Kidney epithelial cell (primary cell): ENCODE results near the gene ZBTB44. TPM values are rescaled to one million over a fixed set of nuclear protein-coding genes. Genes with fewer than 3 reads are reported as not detected.
A peak's percentile ranks its signal among the peaks of the same experiment; 100 is the strongest.

Source experiments
- DNase-seq: peaks from one replicate; pipeline ENCODE4 v3.0.0-alpha.2; 2010; ENCODE audit warnings: low read depth
- H3K27me3 ChIP-seq: 2 replicates; pipeline ENCODE4 v1.6.0; 2011; ENCODE audit warnings: low read length; ENCODE audit not compliant: control insufficient read depth, insufficient read depth
- H3K36me3 ChIP-seq: 2 replicates; pipeline ENCODE4 v1.5.1; 2011; ENCODE audit warnings: low read length; ENCODE audit not compliant: control insufficient read depth, insufficient read depth
- H3K4me3 ChIP-seq: 2 replicates; pipeline ENCODE4 v1.5.1; 2011; ENCODE audit warnings: low read depth, mild to moderate bottlenecking, control low read depth, low read length
- total RNA-seq: library from RNA; depleted of rRNA; stranded (reverse); fragments of >200 nt; gene quantifications from 2 replicates; pipeline ENCODE4 v1.2.3, GENCODE V29; 2015
- TF ChIP-seq, protein P1 (sequence below): IDR thresholded peaks from 2 replicates; pipeline ENCODE4 v1.5.1; 2011; ENCODE audit warnings: mild to moderate bottlenecking, moderate library complexity, low read length, control low read depth, inconsistent platforms; ENCODE audit not compliant: insufficient read depth, poor library complexity, severe bottlenecking

ZBTB44 gene
- total RNA-seq, 1 donor from 2014 or later: 18.8 TPM

DNA sequence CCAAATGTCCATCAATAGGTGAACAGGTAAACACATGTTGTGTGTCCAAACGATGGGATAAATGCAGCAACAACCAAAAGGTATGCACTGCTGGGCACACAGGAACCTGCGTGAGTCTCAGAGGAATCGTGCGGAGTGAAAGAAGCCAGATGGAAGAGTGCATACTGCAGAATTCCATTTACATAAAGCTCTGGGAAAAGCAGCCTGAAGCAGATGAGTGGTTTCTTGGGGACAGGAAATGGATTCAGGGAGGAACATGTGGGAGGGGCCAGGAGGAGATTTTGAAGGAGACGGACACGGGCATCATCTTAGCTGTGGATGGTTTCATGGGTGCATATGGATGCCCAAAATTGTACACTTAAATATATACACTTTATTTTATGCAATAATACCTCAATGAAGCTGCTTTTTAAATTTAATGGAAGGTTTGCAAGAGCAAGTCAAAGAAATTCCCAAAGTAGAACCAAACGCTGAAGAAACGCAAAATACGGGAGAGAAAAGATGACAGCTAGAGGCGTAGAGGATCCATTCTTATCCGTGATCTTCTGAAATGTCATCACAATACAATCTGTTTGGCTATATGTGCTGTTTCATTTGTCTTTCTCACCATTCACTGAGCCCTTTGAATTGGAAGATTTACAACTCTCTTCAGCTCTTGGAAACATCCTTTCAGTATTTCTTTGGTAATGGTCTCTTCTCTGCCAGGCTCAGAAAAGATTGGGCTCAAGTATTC lies 130.7 kb downstream of the ZBTB44 start:
- no peak overlapping the region for H3K4me3 ChIP-seq
- DNase-seq: no peak
- TF ChIP-seq, protein P1, sequence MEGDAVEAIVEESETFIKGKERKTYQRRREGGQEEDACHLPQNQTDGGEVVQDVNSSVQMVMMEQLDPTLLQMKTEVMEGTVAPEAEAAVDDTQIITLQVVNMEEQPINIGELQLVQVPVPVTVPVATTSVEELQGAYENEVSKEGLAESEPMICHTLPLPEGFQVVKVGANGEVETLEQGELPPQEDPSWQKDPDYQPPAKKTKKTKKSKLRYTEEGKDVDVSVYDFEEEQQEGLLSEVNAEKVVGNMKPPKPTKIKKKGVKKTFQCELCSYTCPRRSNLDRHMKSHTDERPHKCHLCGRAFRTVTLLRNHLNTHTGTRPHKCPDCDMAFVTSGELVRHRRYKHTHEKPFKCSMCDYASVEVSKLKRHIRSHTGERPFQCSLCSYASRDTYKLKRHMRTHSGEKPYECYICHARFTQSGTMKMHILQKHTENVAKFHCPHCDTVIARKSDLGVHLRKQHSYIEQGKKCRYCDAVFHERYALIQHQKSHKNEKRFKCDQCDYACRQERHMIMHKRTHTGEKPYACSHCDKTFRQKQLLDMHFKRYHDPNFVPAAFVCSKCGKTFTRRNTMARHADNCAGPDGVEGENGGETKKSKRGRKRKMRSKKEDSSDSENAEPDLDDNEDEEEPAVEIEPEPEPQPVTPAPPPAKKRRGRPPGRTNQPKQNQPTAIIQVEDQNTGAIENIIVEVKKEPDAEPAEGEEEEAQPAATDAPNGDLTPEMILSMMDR: no peak
- H3K36me3 ChIP-seq: no peaks in the 10 kb centered on the region
- H3K27me3 ChIP-seq: no peaks in the 10 kb centered on the region

DNA sequence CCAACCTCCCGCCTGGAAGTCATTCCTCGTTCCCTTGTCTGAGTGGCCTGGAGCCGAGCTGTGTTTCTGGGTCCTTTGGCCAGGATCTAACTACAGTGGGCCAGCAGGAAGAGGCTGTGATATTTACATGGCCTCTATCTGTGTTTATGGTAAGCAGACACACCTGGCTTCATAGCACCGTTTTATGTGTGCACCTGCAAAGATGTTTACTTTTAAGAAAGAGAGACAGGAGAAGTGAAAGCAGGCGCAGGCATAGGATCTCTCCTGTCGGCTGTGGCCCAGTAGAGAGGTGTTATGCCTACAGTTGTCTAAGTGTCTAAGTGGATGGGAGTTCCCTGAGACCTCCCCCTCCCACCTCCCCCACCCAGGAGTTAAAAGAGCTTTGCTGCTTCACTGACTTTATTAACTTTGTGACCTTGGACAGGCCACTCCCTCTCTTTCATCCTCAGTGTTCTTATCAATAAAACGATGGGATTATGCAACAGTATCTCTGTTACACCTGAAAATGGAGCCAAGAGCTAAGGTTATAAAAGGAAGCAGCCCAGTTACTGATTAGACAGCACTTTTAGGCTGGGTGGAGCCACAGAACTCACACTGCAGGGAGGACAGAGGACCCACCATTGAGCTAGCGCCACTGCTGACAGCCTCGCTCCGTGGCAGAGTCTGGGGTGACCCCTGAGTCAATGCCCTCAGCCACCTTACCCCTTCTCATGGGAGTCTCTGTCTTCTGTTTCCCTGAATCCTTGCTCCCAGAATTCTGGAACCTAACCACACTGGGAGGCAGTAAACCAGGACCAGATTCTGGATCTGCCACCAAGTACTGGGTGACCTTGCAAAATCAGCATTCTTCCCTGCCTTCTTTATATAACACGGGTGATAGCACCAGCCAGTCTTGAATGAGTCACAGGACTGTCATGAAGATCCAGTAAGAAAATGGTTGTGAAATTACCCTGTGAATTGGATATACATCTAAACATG lies 133.1 kb downstream of the ZBTB44 start:
- no peak for DNase-seq
- H3K36me3 ChIP-seq: no peaks in the 10 kb centered on the region
- TF ChIP-seq, protein P1: no peak
- H3K4me3 ChIP-seq: no peak overlapping the region
- H3K27me3 ChIP-seq: no peaks in the 10 kb centered on the region

DNA sequence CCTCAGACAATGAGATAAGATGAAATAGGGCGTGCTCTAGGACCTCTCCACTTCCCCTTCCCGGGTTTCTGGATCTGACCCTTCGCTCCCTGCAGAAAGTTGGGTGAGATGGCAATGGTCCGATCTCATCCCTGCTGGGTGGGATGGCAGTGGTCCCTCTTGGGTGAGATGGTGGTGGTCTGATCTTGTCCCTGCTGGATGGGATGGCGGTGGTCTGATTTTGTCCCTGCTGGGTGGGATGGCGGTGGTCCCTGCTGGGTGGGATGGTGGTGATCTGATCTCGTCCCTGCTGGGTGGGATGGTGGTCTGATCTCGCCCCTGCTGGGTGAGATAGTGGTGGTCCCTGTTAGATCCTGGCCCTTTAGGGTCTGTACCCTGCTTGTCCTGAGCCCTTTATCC lies 133.8 kb downstream of the ZBTB44 start:
- TF ChIP-seq, protein P1: no peak
- Histone ChIP-seq H3K4me3 (no peak overlapping the region), H3K27me3 (no peaks in the 10 kb centered on the region), H3K36me3 (no peaks in the 10 kb centered on the region)
- no peak for DNase-seq

DNA sequence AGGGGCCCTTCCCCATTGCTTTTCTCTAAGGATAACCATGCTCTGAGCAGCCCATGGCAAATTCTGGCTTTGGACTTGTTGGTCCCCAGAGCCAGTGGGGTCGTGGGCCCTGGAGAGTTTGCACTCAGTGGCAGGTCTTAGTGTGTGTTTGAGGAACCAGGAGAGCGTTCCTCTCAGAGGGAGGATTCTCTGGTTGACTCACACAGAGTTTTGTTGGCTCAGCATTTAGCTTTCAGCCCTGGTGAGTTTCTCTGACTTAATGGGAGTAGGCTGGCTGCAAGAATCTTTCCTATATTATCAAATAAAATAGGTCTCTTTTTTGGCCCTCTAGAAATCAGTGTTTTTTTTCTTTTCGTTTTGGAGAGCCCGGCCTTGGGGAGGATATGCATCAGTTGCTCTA lies 134.2 kb downstream of the ZBTB44 start:
- DNase-seq: no peak
- TF ChIP-seq, protein P1: no peak
- Histone ChIP-seq H3K36me3 (no peaks in the 10 kb centered on the region), H3K27me3 (no peaks in the 10 kb centered on the region), H3K4me3 (no peak overlapping the region)

DNA sequence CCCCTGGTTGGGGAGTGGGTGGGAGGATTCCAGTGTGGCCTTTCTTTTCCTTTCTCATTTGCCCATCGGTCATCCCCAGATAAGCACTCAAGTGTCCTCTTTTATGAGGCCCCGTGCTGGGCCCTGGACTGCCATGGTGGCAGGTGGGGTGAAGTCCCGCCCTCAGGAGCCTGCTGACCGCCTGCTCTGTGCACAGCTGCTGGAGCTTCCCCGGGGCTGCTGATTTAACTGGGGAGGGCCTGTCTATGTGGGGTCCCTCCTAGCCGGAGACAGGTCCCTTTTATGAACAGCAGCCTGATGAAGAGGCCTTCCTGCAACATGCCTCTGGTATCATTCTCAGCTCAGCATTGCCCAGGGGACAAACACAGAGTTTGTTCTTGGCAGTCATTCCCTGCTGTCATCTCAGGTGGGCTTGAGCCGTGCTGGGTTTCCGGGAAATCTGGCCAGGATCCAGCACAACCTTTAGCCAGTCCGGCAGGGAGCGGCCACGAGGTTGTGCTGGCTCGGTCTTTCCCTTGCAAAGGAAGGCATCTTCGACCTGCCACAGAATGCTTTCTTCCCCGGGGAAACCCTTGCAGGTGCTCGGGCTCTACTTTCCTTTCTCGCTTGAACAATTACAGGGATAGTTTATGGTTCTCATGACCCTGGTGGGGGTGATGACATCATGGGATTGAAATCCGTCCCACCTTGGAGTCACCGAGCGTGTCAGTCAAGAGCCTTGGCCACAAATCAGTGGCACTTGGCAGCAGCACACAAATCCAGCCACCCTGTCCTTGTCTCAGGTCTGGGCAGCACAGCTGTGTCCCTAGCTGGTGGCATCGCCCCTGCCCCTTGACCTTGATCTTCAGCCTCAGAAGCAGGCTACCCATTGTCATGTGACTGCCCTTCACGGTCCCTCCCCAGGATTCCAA lies 135.1 kb downstream of the ZBTB44 start:
- peak; percentile 77 for DNase-seq
- Histone ChIP-seq H3K4me3 (no peak overlapping the region), H3K27me3 (no peaks in the 10 kb centered on the region), H3K36me3 (no peaks in the 10 kb centered on the region)
- TF ChIP-seq, protein P1: no peak
